ENCODE measurements around the gene FERD3L.

- TF ChIP-seq POLR2A (IDR thresholded peaks at IDR 0.05; ENCODE audit: control extremely low read depth in 1 of 2, low read depth in 2 of 2, low read length in 2 of 2) (no peak), ATF3 (IDR thresholded peaks at IDR 0.05; ENCODE audit: insufficient read depth, low read depth, low read length) (no peak), CTCF (IDR thresholded peaks at IDR 0.05; ENCODE audit: control extremely low read depth in 1 of 3, insufficient read depth in 1 of 3, low read depth in 1 of 3, low read length in 3 of 3) (no peak), RAD21 (IDR thresholded peaks at IDR 0.05 in 1 of 2, conservative IDR thresholded peaks at IDR 0.05 in 1 of 2; ENCODE audit: low read depth in 2 of 2, low read length in 2 of 2) (no peak), EP300 (IDR thresholded peaks at IDR 0.05; ENCODE audit: borderline replicate concordance in 1 of 2, low read depth in 2 of 2, low read length in 2 of 2) (no peak), POLR2AphosphoS5 (IDR thresholded peaks at IDR 0.05; ENCODE audit: low read depth, low read length) (no peak), MAX (IDR thresholded peaks at IDR 0.05) (no peak), KDM1A (IDR thresholded peaks at IDR 0.05; ENCODE audit: borderline replicate concordance, low read length) (no peak)
These were observed 30.0 kb upstream of the FERD3L start for GRCh38 chr7:19175241-19175640.

Data from H1 (cell line).